H9 (cell line): Measurements from ENCODE around the gene EIF1AD. TPM values are rescaled to one million over a fixed set of nuclear protein-coding genes. Genes with fewer than 3 reads are reported as not detected.

Experiments used
- DNase-seq: peaks from one replicate; pipeline ENCODE4 v3.0.0-alpha.2; 2017
- H2AFZ ChIP-seq: one replicate; pipeline ENCODE4 v1.6.1; 2013; ENCODE audit warnings: mild to moderate bottlenecking, low read length, control low read depth, moderate library complexity
- H2AK5ac ChIP-seq: 2 replicates; pipeline ENCODE4 v1.6.1; 2013; ENCODE audit warnings: low read length, control low read depth, mixed read lengths; ENCODE audit not compliant: insufficient read length
- H2BK120ac ChIP-seq: one replicate; pipeline ENCODE4 v1.6.1; 2013; ENCODE audit warnings: low read depth, mild to moderate bottlenecking, low read length, control low read depth, inconsistent platforms; ENCODE audit not compliant: poor library complexity, severe bottlenecking
- H2BK12ac ChIP-seq: 2 replicates; pipeline ENCODE4 v1.6.1; 2013; ENCODE audit warnings: low read length, control low read depth, mixed read lengths, low read depth; ENCODE audit not compliant: insufficient read length
- H2BK15ac ChIP-seq: 2 replicates; pipeline ENCODE4 v1.6.1; 2013; ENCODE audit warnings: low read depth, low read length, control low read depth
- H2BK20ac ChIP-seq: one replicate; pipeline ENCODE4 v1.6.1; 2013; ENCODE audit warnings: low read depth, mild to moderate bottlenecking, low read length, control low read depth, inconsistent platforms; ENCODE audit not compliant: poor library complexity, severe bottlenecking
- H2BK5ac ChIP-seq: 2 replicates; pipeline ENCODE4 v1.6.1; 2013; ENCODE audit warnings: low read length, control low read depth, mixed read lengths; ENCODE audit not compliant: insufficient read length
- H3K14ac ChIP-seq: 2 replicates; pipeline ENCODE4 v1.6.1; 2013; ENCODE audit warnings: low read length, control low read depth; ENCODE audit not compliant: insufficient read depth
- H3K18ac ChIP-seq: 2 replicates; pipeline ENCODE4 v1.6.1; 2013; ENCODE audit warnings: low read depth, mild to moderate bottlenecking, mixed read lengths, low read length, control low read depth; ENCODE audit not compliant: insufficient read length
- H3K23ac ChIP-seq: 2 replicates; pipeline ENCODE4 v1.6.1; 2013; ENCODE audit warnings: low read length, control low read depth, mixed read lengths, low read depth; ENCODE audit not compliant: insufficient read length
- H3K23me2 ChIP-seq: 2 replicates; pipeline ENCODE4 v1.6.1; 2013; ENCODE audit warnings: low read depth, mild to moderate bottlenecking, mixed read lengths, low read length, control low read depth; ENCODE audit not compliant: insufficient read length, poor library complexity, severe bottlenecking
- H3K27ac ChIP-seq: 2 replicates; pipeline ENCODE4 v1.5.1; 2013; ENCODE audit warnings: low read length, control low read depth, mixed read lengths, low read depth; ENCODE audit not compliant: insufficient read length
- H3K27me3 ChIP-seq: 2 replicates; pipeline ENCODE4 v1.6.1; 2013; ENCODE audit warnings: low read length, control low read depth, inconsistent platforms; ENCODE audit not compliant: insufficient read depth
- H3K4ac ChIP-seq: 2 replicates; pipeline ENCODE4 v1.6.1; 2013; ENCODE audit warnings: low read depth, mild to moderate bottlenecking, control low read depth, inconsistent platforms, low read length, moderate library complexity
- H3K4me1 ChIP-seq: 2 replicates; pipeline ENCODE4 v1.6.1; 2013; ENCODE audit warnings: low read length, control low read depth, inconsistent platforms; ENCODE audit not compliant: insufficient read depth
- H3K4me2 ChIP-seq: 2 replicates; pipeline ENCODE4 v1.6.1; 2013; ENCODE audit warnings: low read length, control low read depth, mixed read lengths; ENCODE audit not compliant: insufficient read length, insufficient read depth
- H3K56ac ChIP-seq: 2 replicates; pipeline ENCODE4 v1.6.1; 2013; ENCODE audit warnings: low read depth, mild to moderate bottlenecking, mixed read lengths, low read length, control low read depth; ENCODE audit not compliant: insufficient read length
- H3K79me1 ChIP-seq: 2 replicates; pipeline ENCODE4 v1.6.1; 2013; ENCODE audit warnings: low read depth, mild to moderate bottlenecking, moderate library complexity, low read length, control low read depth, inconsistent platforms; ENCODE audit not compliant: insufficient read depth, poor library complexity, severe bottlenecking
- H3K79me2 ChIP-seq: 2 replicates; pipeline ENCODE4 v1.6.1; 2013; ENCODE audit warnings: low read length, control low read depth, inconsistent platforms; ENCODE audit not compliant: insufficient read depth
- H3K9ac ChIP-seq: 2 replicates; pipeline ENCODE4 v1.6.1; 2013; ENCODE audit warnings: low read length, control low read depth, mixed read lengths; ENCODE audit not compliant: insufficient read length; ENCODE audit errors: extremely low read depth
- H3K9me3 ChIP-seq: one replicate; pipeline ENCODE4 v1.6.1; 2013; ENCODE audit warnings: low read depth, low read length, inconsistent platforms; ENCODE audit not compliant: control insufficient read depth
- H3T11ph ChIP-seq: one replicate; pipeline ENCODE4 v1.6.1; 2013; ENCODE audit warnings: mild to moderate bottlenecking, low read length, control low read depth, inconsistent platforms
- H4K20me1 ChIP-seq: one replicate; pipeline ENCODE4 v1.6.1; 2013; ENCODE audit not compliant: control insufficient read depth, insufficient read length, insufficient read depth
- H4K5ac ChIP-seq: 2 replicates; pipeline ENCODE4 v1.6.1; 2013; ENCODE audit warnings: low read depth, mild to moderate bottlenecking, mixed read lengths, low read length, control low read depth; ENCODE audit not compliant: insufficient read length
- H4K8ac ChIP-seq: replicated peaks from 2 replicates; pipeline ENCODE4 v1.6.1; 2013; ENCODE audit warnings: low read length, control low read depth, mixed read lengths, low read depth; ENCODE audit not compliant: insufficient read length
- H4K91ac ChIP-seq: 2 replicates; pipeline ENCODE4 v1.6.1; 2013; ENCODE audit warnings: low read depth, mild to moderate bottlenecking, moderate library complexity, mixed read lengths, low read length, control low read depth; ENCODE audit not compliant: insufficient read length
- H3K27ac Mint-ChIP-seq, 3 experiments: 2 replicates in 2 of 3; 3 replicates in 1 of 3; pipeline ENCODE4 v1.8.0; 2020 to 2021; ENCODE audit warnings: mixed read lengths in 3 of 3, mild to moderate bottlenecking in 1 of 3, moderate library complexity in 1 of 3
- H3K27me3 Mint-ChIP-seq: 2 replicates; pipeline ENCODE4 v1.8.0; 2021; ENCODE audit warnings: low read depth, mild to moderate bottlenecking, moderate library complexity, mixed read lengths
- H3K36me3 Mint-ChIP-seq, 3 experiments: 2 replicates in 2 of 3; 3 replicates in 1 of 3; pipeline ENCODE4 v1.8.0; 2020 to 2021; ENCODE audit warnings: low read depth in 3 of 3, mixed read lengths in 3 of 3; ENCODE audit not compliant: insufficient read depth in 1 of 3
- H3K4me1 Mint-ChIP-seq, 2 experiments: 2 replicates each; pipeline ENCODE4 v1.8.0; 2020; ENCODE audit warnings: mixed read lengths in 2 of 2
- H3K4me3 Mint-ChIP-seq, 2 experiments: 2 replicates in 1 of 2; 3 replicates in 1 of 2; pipeline ENCODE4 v1.8.0; 2020 to 2021; ENCODE audit warnings: mild to moderate bottlenecking in 2 of 2, mixed read lengths in 2 of 2, moderate library complexity in 1 of 2
- H3K9me3 Mint-ChIP-seq, 2 experiments: 2 replicates in 1 of 2; 3 replicates in 1 of 2; pipeline ENCODE4 v1.8.0; 2020; ENCODE audit warnings: mild to moderate bottlenecking in 2 of 2, mixed read lengths in 2 of 2, moderate library complexity in 1 of 2
- WGBS: extraction: QIAGEN DNeasy Blood & Tissue Kit; methylation state at CpG from one replicate; pipeline ENCODE4 v1.1.7; 2013; ENCODE audit warnings: missing lambda C conversion rate, low lambda C conversion rate, mixed read lengths; ENCODE audit not compliant: insufficient read length; ENCODE audit errors: extremely low coverage; 5-methylcytosine and 5-hydroxymethylcytosine counted together
- total RNA-seq: library from RNA; stranded (reverse); gene quantifications from 2 replicates; pipeline ENCODE4 v1.2.1, GENCODE V29; 2021
- TF ChIP-seq, protein P1 (sequence below): fragments of 200-600 bp; sonication (generic); conservative IDR thresholded peaks from 3 replicates; pipeline ENCODE4 v1.8.0; 2021; ENCODE audit warnings: antibody characterized with exemption, mild to moderate bottlenecking

Gene EIF1AD
- total RNA-seq, 1 experiment from 2014 or later, result 46.7 TPM

- Histone ChIP-seq H4K91ac (peak overlapping the region; percentile 60), H2AFZ (no peak overlapping the region), H3K79me1 (no peaks in the 10 kb centered on the region), H2BK120ac (no peak overlapping the region), H3K79me2 (no peaks in the 10 kb centered on the region), H4K8ac (no peak overlapping the region), H4K5ac (peak overlapping the region; percentile 31), H2BK20ac (no peak overlapping the region), H4K20me1 (no peaks in the 10 kb centered on the region), H3K9ac (no peak overlapping the region), H3K14ac (peak overlapping the region; percentile 74), H3K4ac (peak overlapping the region; percentile 81), H3K23ac (no peak overlapping the region), H2BK15ac (no peak overlapping the region), H3K18ac (peak overlapping the region; percentile 88), H2BK5ac (no peak overlapping the region), H3K27ac (no peak overlapping the region), H3T11ph (peak overlapping the region; percentile 40), H3K56ac (no peak overlapping the region), H2BK12ac (peak overlapping the region; percentile 100), H3K4me2 (no peak overlapping the region), H3K4me1 (peaks cover 11% of the 10 kb centered on the region), H2AK5ac (no peak overlapping the region), H3K9me3 (no peaks in the 10 kb centered on the region), H3K27me3 (no peaks in the 10 kb centered on the region), H3K23me2 (peaks cover 8% of the 10 kb centered on the region)
- no CpG with 5 or more reads among the region's 4 CpGs for WGBS
- Mint-ChIP-seq H3K4me3 (peak overlapping the region in 1 of 2 experiments; percentile 62; a peak in 1 of 5 replicates), H3K27ac (peak overlapping the region in 2 of 3 experiments; percentile 94 to 95; a peak in 2 of 7 replicates), H3K9me3 (no peaks in the 10 kb centered on the region; a peak in 1 of 5 replicates), H3K36me3 (peaks cover 0 to 18% (median 2%) of the 10 kb centered on the region in 3 experiments; a peak in 4 of 7 replicates), H3K27me3 (peaks cover 8% of the 10 kb centered on the region), H3K4me1 (peaks cover 23 to 37% of the 10 kb centered on the region in 2 experiments)
- DNase-seq, result no peak
- TF ChIP-seq, protein P1, sequence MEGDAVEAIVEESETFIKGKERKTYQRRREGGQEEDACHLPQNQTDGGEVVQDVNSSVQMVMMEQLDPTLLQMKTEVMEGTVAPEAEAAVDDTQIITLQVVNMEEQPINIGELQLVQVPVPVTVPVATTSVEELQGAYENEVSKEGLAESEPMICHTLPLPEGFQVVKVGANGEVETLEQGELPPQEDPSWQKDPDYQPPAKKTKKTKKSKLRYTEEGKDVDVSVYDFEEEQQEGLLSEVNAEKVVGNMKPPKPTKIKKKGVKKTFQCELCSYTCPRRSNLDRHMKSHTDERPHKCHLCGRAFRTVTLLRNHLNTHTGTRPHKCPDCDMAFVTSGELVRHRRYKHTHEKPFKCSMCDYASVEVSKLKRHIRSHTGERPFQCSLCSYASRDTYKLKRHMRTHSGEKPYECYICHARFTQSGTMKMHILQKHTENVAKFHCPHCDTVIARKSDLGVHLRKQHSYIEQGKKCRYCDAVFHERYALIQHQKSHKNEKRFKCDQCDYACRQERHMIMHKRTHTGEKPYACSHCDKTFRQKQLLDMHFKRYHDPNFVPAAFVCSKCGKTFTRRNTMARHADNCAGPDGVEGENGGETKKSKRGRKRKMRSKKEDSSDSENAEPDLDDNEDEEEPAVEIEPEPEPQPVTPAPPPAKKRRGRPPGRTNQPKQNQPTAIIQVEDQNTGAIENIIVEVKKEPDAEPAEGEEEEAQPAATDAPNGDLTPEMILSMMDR, result no peak
Observed at GRCh38 chr11:65946655-65947054, 55.3 kb downstream of the EIF1AD start.

Other genes starting within 250 kb of the EIF1AD start
- gene AP5B1, start 221.2 kb downstream of the EIF1AD start, total RNA-seq, result 9.4 and 9.6 TPM in 2 replicates
- 5.1 and 5.7 TPM in 2 replicates for gene OVOL1, start 215.1 kb downstream of the EIF1AD start, total RNA-seq
- 0.88 and 1.2 TPM in 2 replicates for gene SNX32, start 168.2 kb downstream of the EIF1AD start, total RNA-seq
- gene CFL1, start 144.0 kb downstream of the EIF1AD start, total RNA-seq, result 1,107 and 1,147 TPM in 2 replicates
- gene MUS81, start 141.7 kb downstream of the EIF1AD start, total RNA-seq, result 45.0 and 49.2 TPM in 2 replicates
- 22.9 and 26.2 TPM in 2 replicates for gene EFEMP2, start 129.4 kb downstream of the EIF1AD start, total RNA-seq
- gene CTSW, start 122.3 kb downstream of the EIF1AD start, total RNA-seq, result not detected in 2 replicates
- gene FIBP, start 113.7 kb downstream of the EIF1AD start, total RNA-seq, result 86.8 and 87.0 TPM in 2 replicates
- gene CCDC85B, start 111.5 kb downstream of the EIF1AD start, total RNA-seq, result 23.3 and 23.4 TPM in 2 replicates
- gene FOSL1, start 101.8 kb downstream of the EIF1AD start, total RNA-seq, result 33.7 and 36.1 TPM in 2 replicates
- gene C11orf68, start 83.1 kb downstream of the EIF1AD start, total RNA-seq, result 14.0 and 15.7 TPM in 2 replicates
- gene DRAP1, start 82.7 kb downstream of the EIF1AD start, total RNA-seq, result 101 and 105 TPM in 2 replicates
- gene TSGA10IP, start 56.7 kb downstream of the EIF1AD start, total RNA-seq, result 2.2 and 3.1 TPM in 2 replicates
- gene SART1, start 40.4 kb downstream of the EIF1AD start, total RNA-seq, result 52.0 and 57.8 TPM in 2 replicates
- gene BANF1, start 346 bp upstream of the EIF1AD start, total RNA-seq, result 346 and 359 TPM in 2 replicates
- gene CST6, start 9.9 kb upstream of the EIF1AD start, total RNA-seq, result not detected in 2 replicates
- gene CATSPER1, start 24.3 kb upstream of the EIF1AD start, total RNA-seq, result not detected in 2 replicates
- 17.2 and 19.8 TPM in 2 replicates for gene GAL3ST3, start 47.0 kb upstream of the EIF1AD start, total RNA-seq
- gene SF3B2, start 50.2 kb upstream of the EIF1AD start, total RNA-seq, result 237 and 248 TPM in 2 replicates
- gene PACS1, start 68.1 kb upstream of the EIF1AD start, total RNA-seq, result 28.7 and 35.5 TPM in 2 replicates